Ectodermal cell (in vitro differentiated cells): ENCODE data around the gene NFATC3.

Experiments
- H3K27ac ChIP-seq: 2 replicates; pipeline ENCODE4 v1.7.0; 2013; ENCODE audit warnings: mild to moderate bottlenecking, low read depth, low read length; ENCODE audit not compliant: insufficient read depth, poor library complexity, severe bottlenecking
- H3K27me3 ChIP-seq: 2 replicates; pipeline ENCODE4 v1.7.0; 2013; ENCODE audit warnings: mild to moderate bottlenecking, low read length; ENCODE audit not compliant: insufficient read depth, control insufficient read depth, poor library complexity, severe bottlenecking
- H3K36me3 ChIP-seq: one replicate; pipeline ENCODE4 v1.7.0; 2013; ENCODE audit warnings: low read length; ENCODE audit not compliant: control insufficient read depth, insufficient read depth
- H3K4me1 ChIP-seq: one replicate; pipeline ENCODE4 v1.7.0; 2013; ENCODE audit warnings: low read length; ENCODE audit not compliant: control insufficient read depth, insufficient read depth
- H3K4me3 ChIP-seq: 2 replicates; pipeline ENCODE4 v1.7.0; 2013; ENCODE audit warnings: low read depth, low read length, control low read depth; ENCODE audit not compliant: insufficient read depth
- H3K9me3 ChIP-seq: 2 replicates; pipeline ENCODE4 v1.7.0; 2013; ENCODE audit warnings: mild to moderate bottlenecking, low read length, moderate library complexity; ENCODE audit not compliant: control insufficient read depth
- WGBS, 2 experiments: methylation state at CpG; one replicate each; pipeline ENCODE4 v1.1.7; 2013; ENCODE audit warnings: missing lambda C conversion rate in 2 of 2; 5-methylcytosine and 5-hydroxymethylcytosine counted together

The NFATC3 gene

GRCh38 chr16:68183046-68183445 lies 97.9 kb downstream of the NFATC3 start:
- Histone ChIP-seq H3K27me3 (no peaks in the 10 kb centered on the region), H3K36me3 (peaks cover 20% of the 10 kb centered on the region), H3K4me3 (no peak overlapping the region), H3K27ac (no peak overlapping the region), H3K4me1 (no peaks in the 10 kb centered on the region), H3K9me3 (no peaks in the 10 kb centered on the region)
- 96 to 100% methylated on average over 1 to 2 of the region's 3 CpGs for WGBS, 2 experiments

GRCh38 chr16:68186877-68187276 lies 101.7 kb downstream of the NFATC3 start:
- whole genome bisulfite sequencing, 2 experiments: 95% methylated on average over 7 of the region's 7 CpGs
- Histone ChIP-seq H3K4me1 (no peaks in the 10 kb centered on the region), H3K36me3 (peaks cover 31% of the 10 kb centered on the region), H3K27ac (no peak overlapping the region), H3K4me3 (no peak overlapping the region), H3K9me3 (no peaks in the 10 kb centered on the region), H3K27me3 (no peaks in the 10 kb centered on the region)

- no peaks in the 10 kb centered on the region for H3K4me1 ChIP-seq
- no peaks in the 10 kb centered on the region for H3K9me3 ChIP-seq
- H3K27ac ChIP-seq: no peak overlapping the region
- H3K4me3 ChIP-seq: no peak overlapping the region
- no peaks in the 10 kb centered on the region for H3K27me3 ChIP-seq
- WGBS, 2 experiments: 96 to 97% methylated on average over 2 of the region's 2 CpGs
- H3K36me3 ChIP-seq: peaks cover 31% of the 10 kb centered on the region
These were observed 102.3 kb downstream of the NFATC3 start for GRCh38 chr16:68187505-68187904.

GRCh38 chr16:68188170-68188569 lies 103.0 kb downstream of the NFATC3 start:
- Histone ChIP-seq H3K9me3 (no peaks in the 10 kb centered on the region), H3K4me3 (no peak overlapping the region), H3K36me3 (peaks cover 27% of the 10 kb centered on the region), H3K27ac (no peak overlapping the region), H3K4me1 (no peaks in the 10 kb centered on the region), H3K27me3 (no peaks in the 10 kb centered on the region)
- WGBS, 2 experiments: 97% methylated on average over 10 of the region's 10 CpGs

- no peak overlapping the region for H3K27ac ChIP-seq
- H3K9me3 ChIP-seq: no peaks in the 10 kb centered on the region
- no peak overlapping the region for H3K4me3 ChIP-seq
- H3K36me3 ChIP-seq: peaks cover 18% of the 10 kb centered on the region
- H3K4me1 ChIP-seq: no peaks in the 10 kb centered on the region
- WGBS, 2 experiments: 100% methylated on average over 1 of the region's 1 CpG
- H3K27me3 ChIP-seq: no peaks in the 10 kb centered on the region
These were observed 104.9 kb downstream of the NFATC3 start for GRCh38 chr16:68190081-68190480.

GRCh38 chr16:68190736-68191510 lies 105.8 kb downstream of the NFATC3 start:
- Histone ChIP-seq H3K27ac (no peak overlapping the region), H3K4me1 (no peaks in the 10 kb centered on the region), H3K27me3 (no peaks in the 10 kb centered on the region), H3K9me3 (no peaks in the 10 kb centered on the region), H3K36me3 (peaks cover 18% of the 10 kb centered on the region), H3K4me3 (no peak overlapping the region)
- WGBS, 2 experiments: 96% methylated on average over 2 of the region's 2 CpGs

- peaks cover 11% of the 10 kb centered on the region for H3K36me3 ChIP-seq
These were observed 109.1 kb downstream of the NFATC3 start for GRCh38 chr16:68194251-68194650.

GRCh38 chr16:68197250-68197649 lies 112.1 kb downstream of the NFATC3 start:
- no peaks in the 10 kb centered on the region for H3K4me1 ChIP-seq
- H3K36me3 ChIP-seq: no peaks in the 10 kb centered on the region
- H3K27ac ChIP-seq: no peak overlapping the region
- no peaks in the 10 kb centered on the region for H3K9me3 ChIP-seq
- no peak overlapping the region for H3K4me3 ChIP-seq
- 95 to 99% methylated on average over 2 of the region's 2 CpGs for WGBS, 2 experiments
- no peaks in the 10 kb centered on the region for H3K27me3 ChIP-seq

More at GRCh38 chr16:68194251-68194650, 109.1 kb downstream of the NFATC3 start:
- no peaks in the 10 kb centered on the region for H3K27me3 ChIP-seq
- H3K9me3 ChIP-seq: no peaks in the 10 kb centered on the region
- no peak overlapping the region for H3K4me3 ChIP-seq
- no peak overlapping the region for H3K27ac ChIP-seq
- 92 to 96% methylated on average over 3 of the region's 3 CpGs for WGBS, 2 experiments
- no peaks in the 10 kb centered on the region for H3K4me1 ChIP-seq

- Histone ChIP-seq H3K4me3 (no peak overlapping the region), H3K27ac (no peak overlapping the region), H3K4me1 (no peaks in the 10 kb centered on the region), H3K9me3 (no peaks in the 10 kb centered on the region), H3K36me3 (no peaks in the 10 kb centered on the region), H3K27me3 (no peaks in the 10 kb centered on the region)
- 68 to 79% methylated on average over 3 of the region's 3 CpGs for WGBS, 2 experiments
These were observed 115.1 kb downstream of the NFATC3 start for GRCh38 chr16:68200088-68200783.

GRCh38 chr16:68202091-68202519 lies 116.9 kb downstream of the NFATC3 start:
- Histone ChIP-seq H3K4me1 (no peaks in the 10 kb centered on the region), H3K36me3 (no peaks in the 10 kb centered on the region), H3K4me3 (no peak overlapping the region), H3K9me3 (no peaks in the 10 kb centered on the region), H3K27me3 (no peaks in the 10 kb centered on the region), H3K27ac (no peak overlapping the region)
